ENCODE measurements around the gene MAP6D1. TPM values are rescaled to one million over a fixed set of nuclear protein-coding genes. Genes with fewer than 3 reads are reported as not detected.

The MAP6D1 gene
- under 1 TPM; 0.52 to 0.65 (median 0.61) TPM for polyA plus RNA-seq (ENCODE audit: insufficient read length in 3 of 3)

GRCh38 chr3:183825456-183826161 is at the start of gene MAP6D1:
TSS of gene MAP6D1 (minus strand) at chr3:183825577. CDS start at chr3:183825547, 30 bp downstream.
- peak in 2 of 3 donors; percentile 29 to 33 for DNase-seq (ENCODE audit: low read depth in 3 of 3, low spot score in 2 of 3)

GRCh38 chr3:183873914-183874313 is 48.5 kb upstream of the MAP6D1 start:
- DNase-seq (ENCODE audit: low read depth in 3 of 3, low spot score in 2 of 3): no peak

- DNase-seq (ENCODE audit: low read depth in 3 of 3, low spot score in 2 of 3): no peak
Observed at GRCh38 chr3:183871541-183871940, 46.2 kb upstream of the MAP6D1 start.

GRCh38 chr3:183870563-183870962 is 45.2 kb upstream of the MAP6D1 start:
- DNase-seq (ENCODE audit: low read depth in 3 of 3, low spot score in 2 of 3): no peak

- no peak for DNase-seq (ENCODE audit: low read depth in 3 of 3, low spot score in 2 of 3)
Observed at GRCh38 chr3:183868796-183869195, 43.4 kb upstream of the MAP6D1 start.

GRCh38 chr3:183862610-183863009 is 37.2 kb upstream of the MAP6D1 start:
- no peak for DNase-seq (ENCODE audit: low read depth in 3 of 3, low spot score in 2 of 3)

- no peak for DNase-seq (ENCODE audit: low read depth in 3 of 3, low spot score in 2 of 3)
Observed at GRCh38 chr3:183857863-183858262, 32.5 kb upstream of the MAP6D1 start.

- no peak for DNase-seq (ENCODE audit: low read depth in 3 of 3, low spot score in 2 of 3)
Observed at GRCh38 chr3:183854318-183855035, 29.1 kb upstream of the MAP6D1 start.

- DNase-seq (ENCODE audit: low read depth in 3 of 3, low spot score in 2 of 3): no peak
Observed at GRCh38 chr3:183845608-183846288, 20.4 kb upstream of the MAP6D1 start.

- no peak for DNase-seq (ENCODE audit: low read depth in 3 of 3, low spot score in 2 of 3)
Observed at GRCh38 chr3:183845090-183845489, 19.7 kb upstream of the MAP6D1 start.

GRCh38 chr3:183844606-183845005 is 19.2 kb upstream of the MAP6D1 start:
- DNase-seq (ENCODE audit: low read depth in 3 of 3, low spot score in 2 of 3): no peak

- DNase-seq (ENCODE audit: low read depth in 3 of 3, low spot score in 2 of 3): no peak
Observed at GRCh38 chr3:183839751-183840150, 14.4 kb upstream of the MAP6D1 start.

GRCh38 chr3:183837894-183838293 is 12.5 kb upstream of the MAP6D1 start:
- no peak for DNase-seq (ENCODE audit: low read depth in 3 of 3, low spot score in 2 of 3)

GRCh38 chr3:183837390-183837789 is 12.0 kb upstream of the MAP6D1 start:
- DNase-seq (ENCODE audit: low read depth in 3 of 3, low spot score in 2 of 3): no peak

GRCh38 chr3:183833516-183833915 is 8.1 kb upstream of the MAP6D1 start:
- DNase-seq (ENCODE audit: low read depth in 3 of 3, low spot score in 2 of 3): no peak

GRCh38 chr3:183830187-183830586 is 4.8 kb upstream of the MAP6D1 start:
- DNase-seq (ENCODE audit: low read depth in 3 of 3, low spot score in 2 of 3): no peak

- no peak for DNase-seq (ENCODE audit: low read depth in 3 of 3, low spot score in 2 of 3)
Observed at GRCh38 chr3:183829466-183829865, 4.1 kb upstream of the MAP6D1 start.

GRCh38 chr3:183828538-183828870 is 3.1 kb upstream of the MAP6D1 start:
- no peak for DNase-seq (ENCODE audit: low read depth in 3 of 3, low spot score in 2 of 3)

- DNase-seq (ENCODE audit: low read depth in 3 of 3, low spot score in 2 of 3): no peak
Observed at GRCh38 chr3:183827809-183828537, 2.6 kb upstream of the MAP6D1 start.

- DNase-seq (ENCODE audit: low read depth in 3 of 3, low spot score in 2 of 3): no peak
Observed at GRCh38 chr3:183826448-183827250, 1.3 kb upstream of the MAP6D1 start.

Data from right renal cortex interstitium (tissue), 3 donors.